Mammary epithelial cell (primary cell): ENCODE measurements around the gene TDRD12.

ENCODE experiments used
- CTCF ChIP-seq, 2 donors: IDR thresholded peaks in 1 of 2; conservative IDR thresholded peaks in 1 of 2; 2 replicates each; pipeline ENCODE4 v1.5.1; 2011 to 2012; ENCODE audit warnings: inconsistent platforms in 2 of 2, low read length in 2 of 2, mild to moderate bottlenecking in 2 of 2, control low read depth in 1 of 2, low read depth in 1 of 2; ENCODE audit not compliant: insufficient read depth in 1 of 2; ENCODE audit errors: extremely low read depth in 1 of 2
- EZH2 ChIP-seq: IDR thresholded peaks from 2 replicates; pipeline ENCODE4 v1.6.1; 2012; ENCODE audit warnings: low read length, inconsistent platforms, borderline replicate concordance

DNA sequence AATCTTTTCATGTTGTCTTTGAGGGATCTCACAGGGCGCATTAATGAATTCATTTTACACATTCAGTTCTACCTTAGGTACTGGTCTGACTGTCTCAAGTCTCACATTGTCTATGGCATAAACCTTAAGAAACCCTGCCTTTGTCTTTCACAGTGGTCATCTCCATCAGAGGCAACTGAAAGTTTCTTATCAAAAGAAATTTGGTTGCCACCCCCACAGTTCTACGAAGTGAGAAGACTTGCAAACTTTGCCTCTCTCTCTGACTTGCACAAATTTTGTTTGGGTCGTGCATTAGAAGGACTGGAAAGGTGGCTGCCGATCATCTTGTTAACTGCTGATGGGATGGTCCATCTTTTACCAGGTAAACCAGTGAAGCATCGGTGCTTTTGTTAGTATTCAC, 10.5 kb upstream of the TDRD12 start:
- TF ChIP-seq CTCF (conservative IDR thresholded peaks at IDR 0.05 in 1 of 2, IDR thresholded peaks at IDR 0.05 in 1 of 2; ENCODE audit: extremely low read depth in 1 of 2, insufficient read depth in 1 of 2, low read depth in 1 of 2, low read length in 2 of 2) (no peak), EZH2 (no peak)
